ENCODE results near the gene ARRB1.
"Not testable (repeated sequence)": the region's sequence is repeated elsewhere in the genome, so short reads cannot be mapped to it uniquely, and the experiment has no call there.

The ARRB1 gene

DNA sequence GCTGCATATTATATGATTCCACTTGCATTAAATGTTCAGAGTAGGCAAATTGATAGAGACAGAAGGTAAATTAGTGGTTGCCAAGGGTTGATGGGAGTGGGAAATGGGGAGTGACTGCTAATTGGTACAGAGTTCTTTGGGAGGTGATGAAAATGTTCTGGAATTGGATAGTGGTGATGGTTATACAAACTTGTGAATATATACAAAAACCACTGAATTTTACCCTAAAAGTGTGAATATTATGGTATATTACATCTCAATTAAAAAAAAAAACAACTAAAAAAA is 52.5 kb downstream of the ARRB1 start:
- no peak for DNase-seq (ENCODE audit: low read depth)

DNA sequence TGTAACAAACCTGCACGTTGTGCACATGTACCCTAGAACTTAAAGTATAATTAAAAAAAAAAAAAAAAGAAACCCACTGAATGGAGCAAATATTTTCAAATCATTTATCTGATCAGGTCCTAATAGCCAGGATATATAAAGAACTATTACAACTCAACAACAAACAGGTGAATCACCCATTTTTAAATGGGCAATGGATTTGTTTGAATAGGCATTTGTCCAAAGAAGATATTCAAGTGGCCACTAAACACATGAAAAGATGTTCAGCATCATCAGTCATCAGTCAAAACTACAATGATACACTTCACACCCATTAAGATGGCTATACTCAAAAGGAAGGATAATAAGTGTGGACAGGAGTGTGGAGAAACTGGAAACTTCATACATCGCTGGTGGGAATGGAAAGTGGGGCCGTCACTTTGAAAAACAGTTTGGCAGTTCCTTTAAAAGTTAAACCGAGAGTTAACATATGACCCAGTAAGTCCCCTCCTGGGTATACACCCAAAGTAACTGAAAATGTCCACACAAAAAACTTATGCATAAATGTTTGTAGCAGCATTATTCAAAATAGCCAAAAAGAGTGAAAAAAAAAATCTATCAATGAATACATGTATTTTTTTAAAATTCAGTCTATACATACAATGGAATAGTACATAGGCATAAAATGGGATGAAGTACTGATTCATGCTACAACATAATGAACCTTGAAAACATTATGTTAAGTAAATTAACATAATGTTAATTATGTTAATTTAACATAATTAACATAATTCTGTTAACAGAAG is 53.1 kb downstream of the ARRB1 start:
- no peak for DNase-seq (ENCODE audit: low read depth)

DNA sequence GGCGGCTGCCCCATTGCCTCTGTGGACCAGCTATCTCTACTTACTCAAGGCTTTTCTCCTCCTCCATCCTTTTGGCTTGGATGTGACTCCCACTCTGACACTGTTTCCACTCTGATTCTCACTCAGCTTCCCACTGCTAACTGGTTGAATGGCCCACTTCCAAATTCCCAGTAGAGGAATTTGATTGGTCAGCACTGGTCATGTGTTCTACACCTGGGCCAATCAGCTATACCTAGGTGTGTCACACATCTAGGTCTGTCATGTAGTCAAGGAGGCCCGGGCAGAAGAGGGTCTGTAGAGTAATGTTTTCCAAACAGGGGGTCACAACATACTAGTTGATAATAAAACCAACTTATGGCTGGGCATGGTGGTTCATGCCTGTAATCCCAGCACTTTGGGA is 57.6 kb downstream of the ARRB1 start:
- no peak for DNase-seq (ENCODE audit: low read depth)

DNA sequence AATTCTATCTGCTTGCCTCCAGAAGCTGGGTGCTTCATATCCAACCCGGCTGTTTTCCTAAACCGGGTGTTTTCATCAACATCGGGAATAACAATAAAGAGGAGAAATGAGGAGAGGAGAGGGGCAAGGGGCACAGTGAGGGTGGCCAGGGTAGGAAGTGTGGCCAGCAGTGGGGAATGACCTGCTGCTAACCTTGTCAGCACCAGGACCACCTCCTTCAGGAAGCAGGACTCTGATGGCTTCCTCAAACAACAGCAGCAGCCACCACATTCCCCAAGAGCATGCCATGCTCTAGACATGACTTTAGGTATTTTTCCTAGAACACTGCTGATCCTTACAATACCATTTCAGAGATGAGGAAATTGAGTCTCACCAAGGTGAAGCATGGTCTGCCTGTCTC is 58.5 kb downstream of the ARRB1 start:
- DNase-seq (ENCODE audit: low read depth) = no peak

DNA sequence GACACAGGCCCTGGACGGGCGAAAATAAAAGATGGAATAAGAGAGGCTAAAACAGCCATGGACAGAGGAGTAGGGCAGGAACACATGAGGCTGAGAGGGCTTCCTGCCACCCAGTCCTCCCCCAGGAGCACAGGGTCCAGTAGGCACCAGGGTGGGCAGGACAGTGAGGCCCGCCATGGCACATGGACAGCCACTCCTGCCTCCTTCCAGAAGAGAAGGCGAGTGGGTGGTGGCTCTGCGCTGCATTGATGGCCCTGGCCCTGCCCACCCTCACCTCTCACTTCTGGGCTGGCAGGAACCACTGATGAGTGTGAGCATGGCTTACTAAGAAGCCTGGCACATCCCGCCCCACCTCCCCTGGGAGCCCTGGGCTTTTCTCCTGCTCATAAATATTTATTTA is 59.7 kb downstream of the ARRB1 start:
- no peak for DNase-seq (ENCODE audit: low read depth)

DNA sequence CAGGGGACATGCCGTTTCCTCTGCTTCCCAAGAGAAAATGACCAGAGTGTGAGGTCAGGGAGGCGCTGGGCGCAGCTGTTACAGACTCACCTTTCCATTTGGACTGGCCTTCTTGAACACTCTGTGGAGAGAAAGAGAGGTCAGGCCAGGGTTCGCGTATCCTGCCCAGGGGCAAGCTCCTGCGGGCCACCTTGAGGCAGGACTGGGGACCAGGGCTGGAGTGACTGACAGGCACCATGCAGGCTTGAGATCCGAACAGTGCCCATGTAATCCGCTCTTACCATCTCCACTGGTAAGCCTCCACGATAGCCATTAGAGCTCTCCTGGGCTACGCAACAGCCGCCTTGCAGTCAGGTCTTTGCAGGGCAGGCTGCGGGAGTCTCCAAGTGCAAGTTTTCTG is 61.5 kb downstream of the ARRB1 start:
- no peak for DNase-seq (ENCODE audit: low read depth)

DNA sequence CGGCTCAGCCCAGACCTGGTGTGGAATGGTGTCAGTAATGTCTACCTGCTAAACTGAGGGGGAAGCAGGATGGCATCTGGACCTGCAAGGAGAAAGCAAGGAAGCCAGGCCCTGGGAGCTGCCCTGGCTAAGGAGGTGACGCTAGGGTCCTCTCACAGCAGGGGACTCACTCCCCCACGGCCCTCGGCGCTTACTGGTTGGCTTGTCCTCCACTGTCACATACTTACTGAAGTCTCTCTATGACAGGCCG is 62.0 kb downstream of the ARRB1 start:
- no peak for DNase-seq (ENCODE audit: low read depth)

DNA sequence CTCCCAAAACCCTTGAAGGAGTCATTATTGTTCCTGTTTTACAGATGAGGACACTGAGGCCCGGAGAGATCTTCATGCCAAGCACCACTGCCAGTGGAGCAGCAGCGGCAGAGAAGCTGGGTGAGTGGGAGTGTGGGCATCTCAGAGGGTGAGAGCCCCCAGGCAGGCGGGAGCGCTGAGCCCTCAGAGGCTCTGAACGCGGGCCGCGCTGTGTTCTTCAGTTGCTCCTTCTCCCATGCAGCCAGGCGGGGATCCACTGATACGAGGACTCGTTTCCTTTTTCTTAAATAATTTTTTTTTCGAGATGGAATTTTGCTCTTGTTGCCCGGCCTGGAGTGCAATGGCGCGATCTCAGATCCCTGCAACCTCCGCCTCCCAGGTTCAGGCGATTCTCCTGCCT is 63.9 kb downstream of the ARRB1 start:
- no peak for DNase-seq (ENCODE audit: low read depth)

DNA sequence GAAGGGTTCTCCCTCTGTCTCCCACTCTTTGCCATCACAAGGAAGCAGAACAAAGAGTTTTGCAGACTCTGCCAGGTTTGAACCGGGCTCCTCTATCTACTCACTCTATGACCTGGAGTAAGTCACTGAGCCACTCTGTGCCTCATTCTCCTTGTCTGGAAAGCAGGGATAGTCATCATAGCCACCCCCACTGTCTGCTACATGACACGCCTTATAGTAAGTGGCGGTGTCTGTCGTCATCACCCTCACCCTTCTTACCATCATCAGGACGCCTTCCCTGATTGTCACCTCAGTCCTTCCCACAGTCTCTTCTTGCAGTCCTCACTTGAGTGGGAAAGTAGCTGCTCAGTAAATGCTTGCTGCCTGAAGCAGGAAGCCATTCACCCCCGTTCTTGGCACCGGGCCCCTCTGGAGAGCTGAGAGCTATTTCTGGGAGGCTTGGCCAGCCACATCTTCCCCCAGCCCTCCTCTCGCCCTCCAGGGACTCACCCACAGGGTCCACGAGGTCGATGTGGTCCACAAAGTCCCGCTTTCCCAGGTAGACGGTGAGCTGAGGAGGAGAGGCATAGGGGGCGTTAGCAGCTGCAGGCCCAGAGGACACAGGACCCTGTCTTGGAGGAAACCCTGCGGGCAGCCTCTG is 64.5 kb downstream of the ARRB1 start:
- no peak for DNase-seq (ENCODE audit: low read depth)

DNA sequence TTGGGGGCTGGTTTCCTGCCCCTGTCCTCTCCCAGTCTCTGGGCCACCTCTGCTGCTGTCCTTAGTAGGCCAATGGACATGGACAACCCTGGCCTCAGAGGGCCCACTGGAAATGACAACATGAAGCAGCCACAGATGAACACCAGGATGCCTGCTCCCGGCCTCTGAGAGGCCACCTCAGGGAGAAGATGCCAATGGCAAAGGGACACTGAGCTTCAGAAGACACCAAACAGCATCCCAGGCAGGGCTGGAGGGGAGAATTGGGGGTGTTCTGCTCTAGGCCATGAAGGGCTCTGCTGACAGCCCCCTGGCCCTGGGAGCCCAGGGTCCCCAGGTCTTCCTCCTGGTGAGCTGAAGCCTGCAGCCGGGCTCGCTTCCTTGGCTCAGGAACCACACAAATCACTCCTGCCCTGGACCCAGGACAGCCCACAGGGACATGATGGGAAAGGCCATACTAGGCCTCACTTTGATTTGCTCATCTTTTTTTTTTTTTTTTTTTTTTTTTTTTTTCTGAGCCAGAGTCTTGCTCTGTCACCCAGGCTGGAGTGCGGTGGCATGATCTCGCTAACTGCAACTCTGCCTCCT is 65.6 kb downstream of the ARRB1 start:
- no peak for DNase-seq (ENCODE audit: low read depth)

DNA sequence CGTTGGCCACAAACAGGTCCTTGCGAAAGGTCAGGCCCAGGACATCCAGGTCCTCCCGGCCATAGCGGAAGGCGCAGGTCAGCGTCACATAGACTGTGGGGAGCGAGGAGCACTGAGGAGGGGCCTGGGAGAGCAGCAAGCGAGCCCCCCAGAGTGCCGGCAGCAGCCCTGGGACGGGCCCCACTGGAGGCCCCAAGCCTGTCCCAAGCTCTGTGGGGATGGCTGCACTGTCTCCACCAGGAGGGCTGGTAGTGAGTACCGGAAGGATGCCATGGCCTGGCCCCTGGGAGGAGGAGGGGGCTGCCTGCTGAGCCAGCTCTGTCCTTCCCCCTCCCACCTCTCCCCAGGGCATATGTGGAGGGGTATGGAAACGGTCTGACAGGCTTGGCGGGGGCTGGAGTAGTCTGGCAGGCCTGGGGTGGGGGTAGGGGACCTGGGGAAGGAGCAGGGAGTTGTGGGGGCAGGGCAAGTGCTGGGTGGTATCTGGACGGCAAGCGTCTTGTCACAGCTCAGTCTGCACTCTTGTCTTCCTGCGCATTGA is 68.0 kb downstream of the ARRB1 start:
- no peak for DNase-seq (ENCODE audit: low read depth)

DNA sequence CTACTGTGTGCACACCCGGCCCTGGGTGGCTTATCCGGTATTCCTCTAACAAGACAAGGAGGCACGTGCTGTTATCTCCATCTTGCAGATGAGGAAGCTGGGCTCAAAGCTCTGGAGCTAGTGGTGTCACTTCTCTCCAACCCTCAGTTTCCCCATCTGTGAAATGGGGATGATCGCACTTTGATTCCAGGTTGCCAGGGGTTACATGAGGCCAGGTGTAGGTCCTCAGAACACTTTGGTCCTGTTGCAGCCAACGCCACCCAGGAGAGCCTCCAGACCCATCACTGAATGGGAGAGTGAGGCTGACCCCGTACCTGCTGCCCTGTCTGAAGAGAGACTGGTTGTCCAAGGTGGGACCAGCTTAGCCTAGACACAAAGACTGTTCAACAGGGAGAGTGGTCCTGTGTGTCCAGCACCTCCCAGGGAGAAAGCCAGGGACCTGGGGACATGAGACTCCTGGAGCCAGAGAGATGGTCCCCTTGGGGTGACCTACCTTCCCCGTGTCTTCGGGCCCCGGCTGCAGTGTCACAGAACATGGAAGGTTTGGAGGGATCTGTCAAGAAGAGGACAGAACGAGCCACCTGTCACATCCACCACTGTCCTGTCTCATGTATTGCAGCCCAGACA is 69.9 kb downstream of the ARRB1 start:
- no peak for DNase-seq (ENCODE audit: low read depth)

DNA sequence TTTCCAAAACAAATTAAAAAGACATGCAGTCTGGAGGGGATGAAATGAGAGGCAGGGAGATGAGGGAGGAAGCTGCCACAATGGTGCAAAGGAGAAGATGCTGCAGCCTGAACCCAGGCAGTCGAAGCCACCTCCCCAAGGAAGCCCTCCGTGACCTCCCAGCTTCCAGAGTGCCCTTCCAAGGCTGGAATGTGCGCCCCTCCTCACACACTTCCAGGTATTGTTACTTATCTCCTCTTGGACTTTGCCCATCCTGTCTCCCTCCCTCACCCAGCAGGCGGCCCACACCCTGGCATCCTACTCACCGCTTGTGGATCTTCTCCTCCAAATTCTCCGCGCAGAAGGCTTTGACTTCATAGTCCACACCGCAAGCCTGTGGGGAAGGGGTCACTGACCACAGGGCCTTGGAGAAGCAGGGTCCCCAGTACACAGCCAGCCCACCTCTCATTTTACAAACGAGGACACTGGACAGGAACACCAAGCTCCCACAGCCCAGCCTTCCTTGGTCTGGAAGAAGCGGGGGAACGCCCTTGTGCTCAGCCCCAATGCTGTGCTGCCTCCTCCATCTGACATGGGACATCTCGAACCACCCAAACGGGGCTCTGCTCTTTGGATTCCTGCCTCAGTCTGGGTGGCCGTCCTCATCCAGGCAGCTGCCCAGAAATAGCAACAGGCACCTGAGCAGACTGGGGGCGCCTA is 70.5 kb downstream of the ARRB1 start:
- no peak for DNase-seq (ENCODE audit: low read depth)

DNA sequence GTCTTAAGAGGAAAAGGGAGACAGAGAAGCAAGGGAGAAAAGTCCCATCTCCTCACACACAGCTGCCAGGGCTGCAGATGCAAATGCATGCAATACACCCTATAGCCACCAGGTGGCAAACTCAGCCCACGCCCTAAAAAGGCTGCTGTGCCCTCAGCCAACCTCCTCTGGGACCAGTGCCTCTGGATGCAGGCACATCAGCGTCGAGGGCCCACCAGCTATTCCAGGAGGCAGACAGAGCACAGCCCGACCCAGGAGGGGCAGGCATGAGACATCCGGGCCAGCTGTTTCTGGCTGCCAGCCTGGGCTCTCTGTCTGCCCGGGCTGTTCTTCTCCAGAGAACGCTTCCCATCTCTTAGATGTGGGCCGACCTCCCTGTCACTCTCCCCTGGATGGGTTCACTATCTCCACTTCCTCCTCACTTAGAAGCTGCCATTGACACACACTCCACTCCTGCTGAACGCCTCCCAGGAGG is 71.2 kb downstream of the ARRB1 start:
- DNase-seq (ENCODE audit: low read depth) = peak; percentile 43

DNA sequence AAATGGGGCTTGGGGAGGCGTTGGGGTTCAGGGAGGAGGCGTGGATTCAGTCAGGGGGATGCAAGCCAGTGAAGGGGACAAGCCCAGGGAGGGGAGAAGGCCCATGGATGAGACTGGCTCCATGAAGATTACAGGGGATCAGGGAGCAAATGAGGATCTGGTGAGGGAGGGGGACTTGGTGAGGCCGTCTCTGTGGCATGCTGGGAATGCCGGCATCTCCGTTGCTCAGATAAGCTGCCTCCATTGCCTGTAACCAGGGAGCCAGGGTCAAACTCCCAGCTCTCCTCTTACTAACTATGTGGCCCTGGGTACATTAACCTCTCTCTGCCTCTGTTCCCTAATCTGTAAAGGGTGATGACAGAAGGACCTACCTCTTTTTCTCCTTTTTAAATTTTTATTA is 72.2 kb downstream of the ARRB1 start:
- DNase-seq (ENCODE audit: low read depth) = no peak

DNA sequence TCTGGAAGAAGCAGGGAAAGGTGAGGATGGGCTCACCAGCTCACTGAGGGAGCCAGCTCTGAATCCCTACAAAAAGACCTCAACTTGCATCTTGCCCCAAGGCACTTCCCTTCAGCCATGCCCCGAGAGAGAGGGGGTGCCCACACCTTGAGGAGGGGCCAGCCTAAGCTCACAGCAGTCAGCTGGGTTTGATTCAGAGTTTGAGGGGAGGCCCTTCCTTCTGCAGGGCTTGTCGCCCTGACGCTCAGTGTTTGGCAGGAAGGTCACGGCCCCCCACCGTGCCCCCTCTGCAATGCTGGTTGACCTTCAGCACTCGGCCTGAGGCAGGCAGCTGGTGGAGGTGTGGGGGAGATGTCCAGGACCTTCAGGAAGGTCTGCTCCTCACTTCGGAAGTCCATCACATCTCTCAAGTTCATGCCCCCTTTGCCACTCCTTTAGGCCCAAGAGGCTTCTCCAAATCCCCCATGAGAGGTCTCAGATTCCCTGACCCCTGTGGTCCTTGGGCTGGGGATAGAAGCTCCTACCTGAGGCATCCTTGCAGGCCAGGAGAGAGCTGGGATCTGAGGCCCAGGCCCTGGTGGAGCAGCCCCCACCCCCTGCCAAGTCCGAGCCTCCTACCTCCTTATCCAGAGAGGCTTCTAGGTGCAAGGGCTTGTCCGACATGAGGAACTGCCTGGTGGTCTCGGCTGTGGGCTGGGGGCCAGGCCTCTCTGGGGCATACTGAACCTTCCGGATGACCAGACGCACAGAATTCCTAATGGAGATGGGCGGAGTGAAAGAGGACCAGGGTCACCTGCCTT is 73.3 kb downstream of the ARRB1 start:
- no peak for DNase-seq (ENCODE audit: low read depth)

DNA sequence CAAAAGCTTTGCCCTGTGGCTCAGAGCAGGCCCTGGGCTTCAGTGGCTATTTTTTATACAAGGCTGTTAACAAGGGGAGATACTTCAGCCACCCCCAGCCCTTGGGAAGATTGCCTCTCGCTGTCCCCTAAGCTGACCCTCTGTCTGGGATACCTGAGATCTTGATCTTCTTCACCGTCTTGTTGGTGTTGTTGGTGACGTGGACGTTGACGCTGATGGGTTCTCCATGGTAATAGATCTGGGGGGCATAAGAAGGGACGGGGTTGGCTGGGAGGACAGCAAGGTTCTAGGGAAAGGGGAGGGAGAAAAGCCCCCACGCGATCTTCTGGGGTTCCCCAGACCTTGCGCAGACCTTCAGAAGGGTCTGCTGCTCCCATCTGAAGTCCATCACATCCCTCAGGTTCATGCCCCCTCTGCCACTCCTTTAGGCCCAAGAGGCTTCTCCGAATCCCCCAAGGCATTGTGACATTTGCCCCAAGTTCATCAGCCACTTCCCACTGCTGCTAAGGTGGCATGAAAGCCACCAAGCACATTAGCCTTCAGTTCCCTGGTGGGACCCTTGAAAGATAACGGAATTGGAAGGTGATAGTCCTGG is 74.2 kb downstream of the ARRB1 start:
- DNase-seq (ENCODE audit: low read depth) = no peak

DNA sequence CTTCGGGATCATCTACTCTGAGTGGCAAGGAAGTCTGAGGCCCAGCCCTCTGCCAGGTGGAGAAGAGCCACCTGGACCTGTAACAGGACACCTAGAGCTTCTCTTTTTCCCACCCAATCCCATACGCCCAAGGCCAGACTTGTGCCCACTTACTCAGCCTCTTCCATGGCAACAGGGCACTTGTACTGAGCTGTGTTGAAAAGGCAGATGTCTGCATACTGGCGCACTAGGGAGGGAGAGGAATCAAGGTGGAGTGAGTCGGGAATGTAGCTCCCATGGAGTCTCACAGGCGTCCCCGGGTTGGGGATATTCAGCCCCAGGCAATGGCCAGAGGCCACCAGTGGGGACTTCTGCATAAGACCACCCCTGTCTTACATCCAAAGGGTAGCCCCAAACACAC is 74.8 kb downstream of the ARRB1 start:
- DNase-seq (ENCODE audit: low read depth) = no peak

DNA sequence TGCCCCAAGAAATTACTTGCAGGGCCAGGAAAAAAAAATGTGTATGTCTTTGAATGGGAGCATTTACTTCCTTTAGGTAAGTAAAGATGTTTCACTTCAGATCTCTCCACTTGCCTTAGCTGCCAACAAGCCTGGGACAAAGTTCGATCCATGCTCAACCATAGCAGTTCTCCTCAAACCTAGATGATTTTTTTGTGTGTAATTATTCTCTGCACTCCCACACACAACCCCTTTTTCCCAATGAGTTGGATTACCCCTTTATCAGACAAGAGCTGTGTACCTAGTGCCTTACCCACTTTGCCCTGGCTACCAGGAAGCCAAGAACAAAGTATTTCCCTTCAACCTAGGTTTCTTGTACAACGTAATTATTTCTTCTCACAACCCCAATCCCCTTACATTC is 75.3 kb downstream of the ARRB1 start:
- no peak for DNase-seq (ENCODE audit: low read depth)

DNA sequence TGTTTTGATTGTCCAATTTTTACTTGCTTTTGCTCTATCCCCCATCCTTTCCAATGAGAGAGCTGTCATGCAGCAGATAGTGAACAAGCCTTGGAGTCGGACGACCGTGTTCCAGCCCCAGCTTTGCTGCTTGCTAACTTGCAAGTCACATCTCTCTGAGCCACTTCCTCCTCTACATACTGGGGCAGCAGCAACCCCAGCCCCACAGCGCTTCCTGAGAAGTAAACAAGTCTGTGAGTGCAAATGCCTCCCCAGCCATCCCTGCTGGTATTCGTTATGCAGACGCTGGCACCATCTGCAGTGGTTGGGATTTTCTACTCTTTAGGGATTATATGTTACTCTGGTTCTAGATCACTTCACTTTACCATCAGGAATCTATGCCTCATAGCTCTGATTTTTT is 75.9 kb downstream of the ARRB1 start:
- DNase-seq (ENCODE audit: low read depth) = no peak

DNA sequence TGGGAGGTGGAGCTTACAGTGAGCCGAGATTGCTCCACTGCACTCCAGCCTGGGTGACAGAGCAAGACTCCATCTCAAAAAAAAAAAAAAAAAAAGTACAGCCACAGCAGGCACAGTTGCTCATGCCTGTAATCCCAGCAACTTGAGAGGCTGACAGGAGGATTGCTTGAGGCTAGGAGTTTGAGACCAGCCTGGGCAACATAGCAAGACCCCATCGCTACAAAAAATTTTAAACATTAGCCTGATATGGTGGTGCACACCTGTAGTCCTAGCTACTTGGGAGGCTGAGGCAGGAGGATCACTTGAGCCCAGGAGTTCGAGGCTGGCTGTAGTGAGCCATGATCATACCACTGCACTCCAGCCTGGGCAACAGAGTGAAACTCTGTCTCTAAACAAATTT is 76.7 kb downstream of the ARRB1 start:
- DNase-seq (ENCODE audit: low read depth) = not testable (repeated sequence)
